ENCODE measurements around the gene EFNA2.

EFNA2 gene

GRCh38 chr19:1276628-1277022, 9.0 kb upstream of the EFNA2 start:
- no peak for DNase-seq
- in situ Hi-C loops (cut with HindIII; ENCODE audit: low pct_ligation_motif_present, low sequenced_read_pairs), result no loop called here
- peaks cover 37% of the 10 kb centered on the region for H3K36me3 ChIP-seq (replicated peaks)
- H3K27me3 ChIP-seq (replicated peaks), result no peaks in the 10 kb centered on the region
- no peak overlapping the region for H3K27ac ChIP-seq
- TF ChIP-seq CTCF (IDR thresholded peaks at IDR 0.05; ENCODE audit: low read depth, low read length, missing control alignments), result no peak
- H3K4me3 ChIP-seq (ENCODE audit: low read depth, low read length), result no peak overlapping the region

GRCh38 chr19:1277061-1277460, 8.6 kb upstream of the EFNA2 start:
- in situ Hi-C loops (cut with HindIII; ENCODE audit: low pct_ligation_motif_present, low sequenced_read_pairs), result no loop called here
- DNase-seq, result no peak
- no peak overlapping the region for H3K4me3 ChIP-seq (ENCODE audit: low read depth, low read length)
- no peak overlapping the region for H3K27ac ChIP-seq
- no peaks in the 10 kb centered on the region for H3K27me3 ChIP-seq (replicated peaks)
- H3K36me3 ChIP-seq (replicated peaks), result peaks cover 33% of the 10 kb centered on the region
- no peak for TF ChIP-seq CTCF (IDR thresholded peaks at IDR 0.05; ENCODE audit: low read depth, low read length, missing control alignments)

- Histone ChIP-seq H3K27me3 (replicated peaks) (no peaks in the 10 kb centered on the region), H3K27ac (no peak overlapping the region), H3K4me3 (ENCODE audit: low read depth, low read length) (no peak overlapping the region), H3K36me3 (replicated peaks) (peaks cover 25% of the 10 kb centered on the region)
- DNase-seq, result no peak
- TF ChIP-seq CTCF (IDR thresholded peaks at IDR 0.05; ENCODE audit: low read depth, low read length, missing control alignments), result no peak
- in situ Hi-C loops (cut with HindIII; ENCODE audit: low pct_ligation_motif_present, low sequenced_read_pairs), result no loop called here
These were observed 7.6 kb upstream of the EFNA2 start for GRCh38 chr19:1278074-1278473.

- no peak for DNase-seq
- TF ChIP-seq CTCF (IDR thresholded peaks at IDR 0.05; ENCODE audit: low read depth, low read length, missing control alignments), result no peak
- in situ Hi-C loops (cut with HindIII; ENCODE audit: low pct_ligation_motif_present, low sequenced_read_pairs), result no loop called here
- peaks cover 6% of the 10 kb centered on the region for H3K27me3 ChIP-seq (replicated peaks)
- H3K4me3 ChIP-seq (ENCODE audit: low read depth, low read length), result no peak overlapping the region
- H3K27ac ChIP-seq, result no peak overlapping the region
- H3K36me3 ChIP-seq (replicated peaks), result peaks cover 17% of the 10 kb centered on the region
These were observed 6.7 kb upstream of the EFNA2 start for GRCh38 chr19:1278713-1279660.

- no peak overlapping the region for H3K4me3 ChIP-seq (ENCODE audit: low read depth, low read length)
- in situ Hi-C loops (cut with HindIII; ENCODE audit: low pct_ligation_motif_present, low sequenced_read_pairs), result loop anchor here (5.0 to 10.0 kb wide), 3 partner anchors 95 to 192 kb away; no protein-coding TSS in a partner anchor
- DNase-seq, result peak; percentile 58
- H3K36me3 ChIP-seq (replicated peaks), result peaks cover 8% of the 10 kb centered on the region
- peaks cover 14% of the 10 kb centered on the region for H3K27me3 ChIP-seq (replicated peaks)
- no peak overlapping the region for H3K27ac ChIP-seq
- TF ChIP-seq CTCF (IDR thresholded peaks at IDR 0.05; ENCODE audit: low read depth, low read length, missing control alignments), result peak; percentile 97
These were observed 5.8 kb upstream of the EFNA2 start for GRCh38 chr19:1279782-1280341.
